Thyroid gland (tissue), 4 donors: Measurements from ENCODE around the gene ZBTB48.

ENCODE experiments used
- CTCF ChIP-seq, 6 experiments: fragments of 200-600 bp in 3 of 6; fragments of 450-650 bp in 3 of 6; sonication (generic) in 3 of 6; IDR thresholded peaks; one replicate each; pipeline ENCODE4 v1.5.1; 2016 to 2019; ENCODE audit warnings: antibody characterized with exemption in 6 of 6, mild to moderate bottlenecking in 2 of 6, inconsistent platforms in 1 of 6, moderate library complexity in 1 of 6
- POLR2A ChIP-seq, 2 donors: fragments of 450-650 bp; IDR thresholded peaks; one replicate each; pipeline ENCODE4 v1.6.1; 2017; ENCODE audit warnings: antibody characterized with exemption in 2 of 2, mild to moderate bottlenecking in 2 of 2, moderate library complexity in 1 of 2

- TF ChIP-seq CTCF (IDR thresholded peaks at IDR 0.05), result no peak
- no peak for TF ChIP-seq POLR2A (IDR thresholded peaks at IDR 0.05)
These were observed 49.2 kb downstream of the ZBTB48 start for GRCh38 chr1:6628971-6629479.
